Kidney epithelial cell (primary cell): ENCODE data around the gene ETNPPL. TPM values are rescaled to one million over a fixed set of nuclear protein-coding genes. Genes with fewer than 3 reads are reported as not detected.

Experiments
- DNase-seq: peaks from one replicate; pipeline ENCODE4 v3.0.0-alpha.2; 2010; ENCODE audit warnings: low read depth
- H3K27me3 ChIP-seq: 2 replicates; pipeline ENCODE4 v1.6.0; 2011; ENCODE audit warnings: low read length; ENCODE audit not compliant: control insufficient read depth, insufficient read depth
- H3K36me3 ChIP-seq: 2 replicates; pipeline ENCODE4 v1.5.1; 2011; ENCODE audit warnings: low read length; ENCODE audit not compliant: control insufficient read depth, insufficient read depth
- H3K4me3 ChIP-seq: 2 replicates; pipeline ENCODE4 v1.5.1; 2011; ENCODE audit warnings: low read depth, mild to moderate bottlenecking, control low read depth, low read length
- total RNA-seq: library from RNA; depleted of rRNA; stranded (reverse); fragments of >200 nt; gene quantifications from 2 replicates; pipeline ENCODE4 v1.2.3, GENCODE V29; 2015
- TF ChIP-seq, protein P1 (sequence below): IDR thresholded peaks from 2 replicates; pipeline ENCODE4 v1.5.1; 2011; ENCODE audit warnings: mild to moderate bottlenecking, moderate library complexity, low read length, control low read depth, inconsistent platforms; ENCODE audit not compliant: insufficient read depth, poor library complexity, severe bottlenecking

The ETNPPL gene
- 0.04 TPM in 1 of 2 replicates, not detected in the other for total RNA-seq

DNA sequence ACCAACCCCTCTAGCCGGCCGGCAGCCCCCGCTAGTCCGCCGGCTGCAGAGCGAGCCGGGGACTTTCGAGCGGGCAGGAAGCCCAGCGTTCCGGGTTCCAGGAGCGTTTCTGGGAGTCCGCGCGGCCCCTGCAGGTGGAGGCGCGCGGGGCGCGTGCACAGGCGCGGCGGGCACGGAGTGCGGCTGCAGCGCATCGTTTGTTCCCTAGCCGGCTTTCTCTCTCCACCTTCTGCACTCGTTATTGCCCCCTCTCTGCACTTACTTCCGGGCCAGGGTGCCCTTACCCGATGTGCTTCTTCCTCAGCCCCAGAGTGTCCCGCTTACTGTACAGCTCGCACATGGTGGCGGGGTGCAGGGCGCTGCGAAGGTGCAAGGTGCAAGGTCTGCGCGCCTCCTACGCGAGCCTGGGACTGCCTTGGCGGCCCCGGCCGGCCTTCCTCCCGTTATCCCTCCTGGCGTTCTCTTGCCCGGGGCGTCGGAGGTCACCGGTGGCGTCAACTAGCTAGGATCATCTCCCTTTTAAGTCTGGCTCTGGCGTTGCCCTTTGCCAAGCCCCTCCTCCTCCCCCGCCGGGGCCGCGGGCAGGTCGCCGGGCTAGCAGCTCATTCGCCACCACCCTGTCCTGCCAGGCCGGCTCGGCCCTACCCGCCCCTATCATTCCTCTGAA, at the start of gene ETNPPL:
Gene ETNPPL (minus strand): TSS at position 495 of the 667 bp plus-strand sequence. CDS start 155 bp downstream, at position 340.
- no peak for DNase-seq
- Histone ChIP-seq H3K27me3 (peaks cover 6% of the 10 kb centered on the region), H3K4me3 (peak within 1 kb of the TSS; percentile 46), H3K36me3 (no peaks in the 10 kb centered on the region)
- TF ChIP-seq, protein P1, sequence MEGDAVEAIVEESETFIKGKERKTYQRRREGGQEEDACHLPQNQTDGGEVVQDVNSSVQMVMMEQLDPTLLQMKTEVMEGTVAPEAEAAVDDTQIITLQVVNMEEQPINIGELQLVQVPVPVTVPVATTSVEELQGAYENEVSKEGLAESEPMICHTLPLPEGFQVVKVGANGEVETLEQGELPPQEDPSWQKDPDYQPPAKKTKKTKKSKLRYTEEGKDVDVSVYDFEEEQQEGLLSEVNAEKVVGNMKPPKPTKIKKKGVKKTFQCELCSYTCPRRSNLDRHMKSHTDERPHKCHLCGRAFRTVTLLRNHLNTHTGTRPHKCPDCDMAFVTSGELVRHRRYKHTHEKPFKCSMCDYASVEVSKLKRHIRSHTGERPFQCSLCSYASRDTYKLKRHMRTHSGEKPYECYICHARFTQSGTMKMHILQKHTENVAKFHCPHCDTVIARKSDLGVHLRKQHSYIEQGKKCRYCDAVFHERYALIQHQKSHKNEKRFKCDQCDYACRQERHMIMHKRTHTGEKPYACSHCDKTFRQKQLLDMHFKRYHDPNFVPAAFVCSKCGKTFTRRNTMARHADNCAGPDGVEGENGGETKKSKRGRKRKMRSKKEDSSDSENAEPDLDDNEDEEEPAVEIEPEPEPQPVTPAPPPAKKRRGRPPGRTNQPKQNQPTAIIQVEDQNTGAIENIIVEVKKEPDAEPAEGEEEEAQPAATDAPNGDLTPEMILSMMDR: no peak

DNA sequence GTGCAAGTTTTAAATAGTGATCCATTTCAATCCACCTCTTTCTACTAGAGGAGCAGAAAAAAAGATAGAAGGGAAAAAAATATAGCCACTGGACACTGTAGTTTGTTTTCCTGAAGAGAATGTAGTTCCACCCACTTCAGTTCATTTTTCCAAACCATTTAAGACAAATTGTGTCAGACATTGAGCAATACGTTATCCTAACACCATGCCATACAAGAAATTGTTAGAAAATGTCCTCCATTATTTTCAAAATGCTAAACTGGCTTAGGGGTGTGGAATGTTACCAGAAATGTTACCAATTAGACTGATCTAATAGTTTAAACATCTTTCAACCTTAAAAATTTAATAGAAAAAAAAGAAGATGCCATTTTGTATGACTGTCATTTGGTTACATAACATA, 48.6 kb upstream of the ETNPPL start:
- Histone ChIP-seq H3K4me3 (no peak overlapping the region), H3K27me3 (no peaks in the 10 kb centered on the region), H3K36me3 (no peaks in the 10 kb centered on the region)
- DNase-seq: no peak
- TF ChIP-seq, protein P1: no peak

DNA sequence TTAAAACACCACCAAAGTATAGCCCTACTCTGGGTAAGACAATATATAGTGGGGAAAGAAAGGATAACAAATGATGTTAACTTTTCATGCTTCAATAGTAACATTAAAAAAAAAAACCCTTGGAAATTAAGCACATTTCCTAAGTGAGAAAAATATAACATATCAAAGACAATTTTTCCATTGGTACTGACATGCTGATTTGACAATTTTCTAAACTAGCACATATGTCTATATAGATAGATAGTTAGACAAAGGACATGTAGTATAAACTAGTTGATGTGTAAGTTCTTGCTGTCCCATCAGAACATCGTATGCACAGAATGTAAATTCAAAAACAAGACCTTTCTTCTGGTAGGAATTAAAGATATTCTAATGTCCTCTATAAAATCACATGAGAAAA, 47.2 kb upstream of the ETNPPL start:
- H3K36me3 ChIP-seq: no peaks in the 10 kb centered on the region
- H3K4me3 ChIP-seq: no peak overlapping the region
- no peaks in the 10 kb centered on the region for H3K27me3 ChIP-seq
- TF ChIP-seq, protein P1: no peak
- no peak for DNase-seq

DNA sequence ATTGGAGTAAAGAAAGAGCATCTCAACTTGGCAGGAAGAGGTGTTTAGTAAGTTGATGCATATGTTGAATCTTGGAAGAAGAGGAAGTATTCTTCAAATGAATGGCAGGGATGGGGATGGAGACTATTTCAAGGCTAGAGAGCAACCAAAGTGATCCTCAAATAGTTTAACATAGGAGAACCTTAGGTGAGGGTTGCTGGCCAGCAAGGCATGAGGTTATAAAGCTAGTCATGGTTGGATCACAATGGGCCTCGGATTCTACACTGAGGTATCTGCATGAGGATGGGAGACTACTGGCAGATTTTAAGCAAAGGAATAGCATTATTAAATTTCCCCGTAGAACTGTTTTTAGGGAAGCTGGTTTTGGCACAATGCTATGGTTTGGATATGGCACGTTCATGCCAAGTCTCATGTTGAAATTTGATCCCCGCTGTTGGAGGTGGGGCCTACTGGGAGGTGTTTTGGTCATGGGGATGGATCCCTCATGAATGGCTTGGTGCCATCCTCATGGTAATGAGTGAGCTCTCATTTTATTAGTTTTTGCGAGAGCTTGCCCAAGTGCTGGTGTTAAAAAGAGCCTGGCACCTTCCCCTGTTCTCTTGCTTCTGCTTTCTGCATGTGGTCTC, 41.9 kb upstream of the ETNPPL start:
- no peak for DNase-seq
- Histone ChIP-seq H3K27me3 (no peaks in the 10 kb centered on the region), H3K4me3 (no peak overlapping the region), H3K36me3 (no peaks in the 10 kb centered on the region)
- TF ChIP-seq, protein P1: no peak

DNA sequence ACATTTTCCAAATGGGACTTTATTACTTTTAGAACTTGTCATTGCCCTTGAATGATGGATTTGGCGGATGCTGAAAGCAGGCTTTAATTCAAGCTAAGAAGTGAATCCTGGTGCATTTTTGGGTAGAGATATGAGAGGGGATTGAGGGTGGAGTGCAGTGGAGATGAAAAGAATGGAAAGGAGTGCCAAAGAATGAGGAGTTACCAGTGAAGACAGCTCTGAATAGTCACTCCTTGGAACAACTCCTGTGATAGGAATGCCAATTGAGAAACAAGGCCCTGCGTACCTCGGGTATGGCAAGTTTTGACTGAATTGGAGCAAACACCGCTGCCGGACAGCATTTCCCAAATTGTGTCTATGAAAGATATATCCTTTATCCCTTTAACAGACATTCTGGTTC, 36.5 kb upstream of the ETNPPL start:
- TF ChIP-seq, protein P1: no peak
- DNase-seq: no peak
- H3K27me3 ChIP-seq: no peaks in the 10 kb centered on the region
- H3K4me3 ChIP-seq: no peak overlapping the region
- no peaks in the 10 kb centered on the region for H3K36me3 ChIP-seq
